HEK293 (cell line): ENCODE data around the gene NUP43.

ENCODE experiments used
- BCL11A ChIP-seq: fragments of 450-650 bp; formaldehyde crosslinking; IDR thresholded peaks from 2 replicates; pipeline ENCODE4 v1.5.1; 2016; ENCODE audit warnings: low read depth, missing biosample characterization, missing genetic modification characterization
- EGR2 ChIP-seq: fragments of 450-650 bp; formaldehyde crosslinking; IDR thresholded peaks from 2 replicates; pipeline ENCODE4 v1.5.1; 2016; ENCODE audit warnings: low read depth, missing biosample characterization, missing genetic modification characterization
- IKZF3 ChIP-seq: fragments of 450-650 bp; IDR thresholded peaks from 2 replicates; pipeline ENCODE4 v1.5.0; 2018; ENCODE audit warnings: missing biosample characterization, mild to moderate bottlenecking, missing genetic modification characterization, moderate library complexity
- KLF16 ChIP-seq: fragments of 450-650 bp; formaldehyde crosslinking; IDR thresholded peaks from 2 replicates; pipeline ENCODE4 v1.5.1; 2017; ENCODE audit warnings: missing biosample characterization, missing genetic modification characterization
- MZF1 ChIP-seq: fragments of 450-650 bp; formaldehyde crosslinking; IDR thresholded peaks from 2 replicates; pipeline ENCODE4 v1.5.1; 2017; ENCODE audit warnings: missing biosample characterization, missing genetic modification characterization, borderline replicate concordance
- SALL2 ChIP-seq: fragments of 450-650 bp; formaldehyde crosslinking; IDR thresholded peaks from 2 replicates; pipeline ENCODE4 v1.5.0; 2017; ENCODE audit warnings: missing biosample characterization, mild to moderate bottlenecking, missing genetic modification characterization, borderline replicate concordance
- SCRT1 ChIP-seq: fragments of 450-650 bp; formaldehyde crosslinking; IDR thresholded peaks from 2 replicates; pipeline ENCODE4 v1.5.1; 2016; ENCODE audit warnings: missing biosample characterization, missing genetic modification characterization, borderline replicate concordance
- ZFP41 ChIP-seq: fragments of 450-650 bp; formaldehyde crosslinking; IDR thresholded peaks from 2 replicates; pipeline ENCODE4 v1.5.1; 2016; ENCODE audit warnings: missing biosample characterization, missing genetic modification characterization, borderline replicate concordance
- ZIC2 ChIP-seq: fragments of 450-650 bp; formaldehyde crosslinking; IDR thresholded peaks from 2 replicates; pipeline ENCODE4 v1.5.1; 2016; ENCODE audit warnings: missing biosample characterization, missing genetic modification characterization
- ZNF121 ChIP-seq: fragments of 450-650 bp; formaldehyde crosslinking; IDR thresholded peaks from 2 replicates; pipeline ENCODE4 v1.5.1; 2016; ENCODE audit warnings: missing biosample characterization, missing genetic modification characterization
- ZNF157 ChIP-seq: fragments of 450-650 bp; formaldehyde crosslinking; IDR thresholded peaks from 2 replicates; pipeline ENCODE4 v1.5.1; 2016; ENCODE audit warnings: missing biosample characterization, missing genetic modification characterization
- ZNF223 ChIP-seq: fragments of 450-650 bp; formaldehyde crosslinking; IDR thresholded peaks from 2 replicates; pipeline ENCODE4 v1.5.1; 2016; ENCODE audit warnings: missing biosample characterization, missing genetic modification characterization
- ZNF24 ChIP-seq: fragments of 450-650 bp; formaldehyde crosslinking; IDR thresholded peaks from 2 replicates; pipeline ENCODE4 v1.5.1; 2016; ENCODE audit warnings: missing biosample characterization, missing genetic modification characterization
- ZNF324 ChIP-seq: fragments of 450-650 bp; formaldehyde crosslinking; IDR thresholded peaks from 2 replicates; pipeline ENCODE4 v1.5.1; 2016; ENCODE audit warnings: missing biosample characterization, missing genetic modification characterization
- ZNF350 ChIP-seq: fragments of 450-650 bp; formaldehyde crosslinking; IDR thresholded peaks from 2 replicates; pipeline ENCODE4 v1.5.0; 2017; ENCODE audit warnings: missing biosample characterization, mild to moderate bottlenecking, missing genetic modification characterization
- ZNF391 ChIP-seq: fragments of 450-650 bp; formaldehyde crosslinking; IDR thresholded peaks from 2 replicates; pipeline ENCODE4 v1.5.1; 2016; ENCODE audit warnings: low read depth, missing biosample characterization, missing genetic modification characterization, borderline replicate concordance
- ZNF621 ChIP-seq: fragments of 450-650 bp; formaldehyde crosslinking; IDR thresholded peaks from 2 replicates; pipeline ENCODE4 v1.5.1; 2017; ENCODE audit warnings: missing biosample characterization, missing genetic modification characterization
- ZNF658 ChIP-seq: fragments of 450-650 bp; formaldehyde crosslinking; IDR thresholded peaks from 2 replicates; pipeline ENCODE4; 2016; ENCODE audit warnings: missing biosample characterization, missing genetic modification characterization
- ZNF670 ChIP-seq: fragments of 450-650 bp; formaldehyde crosslinking; IDR thresholded peaks from 2 replicates; pipeline ENCODE4 v1.5.1; 2016; ENCODE audit warnings: missing biosample characterization, missing genetic modification characterization, low read depth
- ZNF792 ChIP-seq: fragments of 450-650 bp; formaldehyde crosslinking; IDR thresholded peaks from 2 replicates; pipeline ENCODE4 v1.5.1; 2016; ENCODE audit warnings: missing biosample characterization, missing genetic modification characterization
- TF ChIP-seq, protein P1 (sequence below): fragments of 450-650 bp; formaldehyde crosslinking; IDR thresholded peaks from 2 replicates; pipeline ENCODE4 v1.5.1; 2016; ENCODE audit warnings: missing biosample characterization, missing genetic modification characterization, borderline replicate concordance
- TF ChIP-seq, protein P2 (sequence below): fragments of 450-650 bp; formaldehyde crosslinking; IDR thresholded peaks from 2 replicates; pipeline ENCODE4 v1.5.1; 2016; ENCODE audit warnings: missing biosample characterization, missing genetic modification characterization
- TF ChIP-seq, protein P3 (sequence below): fragments of 450-650 bp; formaldehyde crosslinking; IDR thresholded peaks from 2 replicates; pipeline ENCODE4 v1.5.1; 2017; ENCODE audit warnings: missing biosample characterization, missing genetic modification characterization
- TF ChIP-seq, protein P4 (sequence below): fragments of 450-650 bp; formaldehyde crosslinking; IDR thresholded peaks from 2 replicates; pipeline ENCODE4 v1.5.1; 2016; ENCODE audit warnings: missing biosample characterization, missing genetic modification characterization, low read depth
- TF ChIP-seq, protein P5 (sequence below): fragments of 450-650 bp; formaldehyde crosslinking; IDR thresholded peaks from 2 replicates; pipeline ENCODE4 v1.5.1; 2016; ENCODE audit warnings: missing biosample characterization, missing genetic modification characterization, borderline replicate concordance
- TF ChIP-seq, protein P6 (sequence below): fragments of 450-650 bp; formaldehyde crosslinking; IDR thresholded peaks from 2 replicates; pipeline ENCODE4 v1.5.1; 2016; ENCODE audit warnings: missing biosample characterization, missing genetic modification characterization

Gene NUP43

DNA sequence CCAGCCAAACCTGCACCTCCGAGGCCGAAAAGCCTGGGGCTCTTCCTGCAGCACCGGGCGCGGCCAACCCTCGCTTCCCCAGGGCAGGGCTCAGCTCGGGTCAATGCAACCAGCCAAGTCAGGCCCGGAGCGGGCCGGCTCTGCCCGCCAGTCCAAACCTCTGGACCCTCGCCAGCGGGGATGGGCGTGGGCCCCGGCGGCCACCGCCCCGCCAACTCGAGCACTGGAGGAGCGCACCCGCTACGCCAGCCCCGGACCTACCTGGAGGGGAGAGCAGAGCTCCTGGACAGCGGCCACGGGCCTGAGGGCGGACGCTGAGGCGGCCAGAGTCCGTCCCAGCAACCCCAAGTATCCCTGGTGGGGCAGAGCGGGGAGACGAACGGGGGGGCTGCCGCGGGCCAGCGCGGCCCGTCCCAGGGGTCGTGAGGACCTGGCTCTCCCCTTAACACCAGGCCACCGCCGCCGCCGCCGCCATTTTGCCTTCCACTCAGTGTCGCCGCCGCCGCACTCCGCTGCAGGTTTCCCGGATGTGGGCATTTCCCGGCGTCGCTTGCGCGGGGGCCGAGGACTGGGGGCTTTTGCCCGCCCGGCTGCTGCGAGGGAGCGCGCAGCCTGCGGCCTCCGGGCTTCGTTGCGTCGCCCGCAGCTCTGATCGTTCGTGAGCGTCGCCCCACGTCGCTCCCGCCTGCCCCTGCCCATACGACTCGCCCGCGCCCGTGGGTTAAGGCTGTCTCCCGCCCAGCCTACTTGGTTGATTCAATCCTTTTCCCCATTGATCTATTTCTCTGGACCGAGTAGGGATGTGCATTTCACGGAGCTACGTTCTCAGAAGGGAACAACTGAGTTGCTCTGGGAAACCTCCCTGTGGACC lies 28.5 kb downstream of the NUP43 start, which contains the start of gene LATS1 (continued):
- TF ChIP-seq, protein P1, sequence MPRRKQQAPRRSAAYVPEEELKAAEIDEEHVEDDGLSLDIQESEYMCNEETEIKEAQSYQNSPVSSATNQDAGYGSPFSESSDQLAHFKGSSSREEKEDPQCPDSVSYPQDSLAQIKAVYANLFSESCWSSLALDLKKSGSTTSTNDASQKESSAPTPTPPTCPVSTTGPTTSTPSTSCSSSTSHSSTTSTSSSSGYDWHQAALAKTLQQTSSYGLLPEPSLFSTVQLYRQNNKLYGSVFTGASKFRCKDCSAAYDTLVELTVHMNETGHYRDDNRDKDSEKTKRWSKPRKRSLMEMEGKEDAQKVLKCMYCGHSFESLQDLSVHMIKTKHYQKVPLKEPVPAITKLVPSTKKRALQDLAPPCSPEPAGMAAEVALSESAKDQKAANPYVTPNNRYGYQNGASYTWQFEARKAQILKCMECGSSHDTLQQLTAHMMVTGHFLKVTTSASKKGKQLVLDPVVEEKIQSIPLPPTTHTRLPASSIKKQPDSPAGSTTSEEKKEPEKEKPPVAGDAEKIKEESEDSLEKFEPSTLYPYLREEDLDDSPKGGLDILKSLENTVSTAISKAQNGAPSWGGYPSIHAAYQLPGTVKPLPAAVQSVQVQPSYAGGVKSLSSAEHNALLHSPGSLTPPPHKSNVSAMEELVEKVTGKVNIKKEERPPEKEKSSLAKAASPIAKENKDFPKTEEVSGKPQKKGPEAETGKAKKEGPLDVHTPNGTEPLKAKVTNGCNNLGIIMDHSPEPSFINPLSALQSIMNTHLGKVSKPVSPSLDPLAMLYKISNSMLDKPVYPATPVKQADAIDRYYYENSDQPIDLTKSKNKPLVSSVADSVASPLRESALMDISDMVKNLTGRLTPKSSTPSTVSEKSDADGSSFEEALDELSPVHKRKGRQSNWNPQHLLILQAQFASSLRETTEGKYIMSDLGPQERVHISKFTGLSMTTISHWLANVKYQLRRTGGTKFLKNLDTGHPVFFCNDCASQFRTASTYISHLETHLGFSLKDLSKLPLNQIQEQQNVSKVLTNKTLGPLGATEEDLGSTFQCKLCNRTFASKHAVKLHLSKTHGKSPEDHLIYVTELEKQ (tag by site-specific recombination), result no peak; the same call in 1 of the 2 replicates
- TF ChIP-seq MZF1 (tag by site-specific recombination) (no peak), ZNF670 (tag by site-specific recombination) (no peak), ZNF24 (tag by site-specific recombination) (no peak; the same call in none of the 2 replicates), ZNF658 (no peak), ZFP41 (tag by site-specific recombination) (no peak), ZNF324 (tag by site-specific recombination) (peak; percentile 84), EGR2 (peak; percentile 48; the same call in 1 of the 2 replicates), KLF16 (tag by site-specific recombination) (peak; percentile 90), ZIC2 (no peak), SCRT1 (no peak), ZNF391 (tag by site-specific recombination) (peak; percentile 59; the same call in 1 of the 2 replicates), SALL2 (no peak), ZNF792 (no peak), ZNF121 (peak; percentile 74; the same call in 1 of the 2 replicates), ZNF157 (tag by site-specific recombination) (no peak; the same call in 1 of the 2 replicates), ZNF350 (tag by site-specific recombination) (no peak), IKZF3 (tag by site-specific recombination) (no peak), BCL11A (tag by site-specific recombination) (no peak; the same call in 1 of the 2 replicates), ZNF223 (tag by site-specific recombination) (no peak), ZNF621 (tag by site-specific recombination) (no peak)
- TF ChIP-seq, protein P2, sequence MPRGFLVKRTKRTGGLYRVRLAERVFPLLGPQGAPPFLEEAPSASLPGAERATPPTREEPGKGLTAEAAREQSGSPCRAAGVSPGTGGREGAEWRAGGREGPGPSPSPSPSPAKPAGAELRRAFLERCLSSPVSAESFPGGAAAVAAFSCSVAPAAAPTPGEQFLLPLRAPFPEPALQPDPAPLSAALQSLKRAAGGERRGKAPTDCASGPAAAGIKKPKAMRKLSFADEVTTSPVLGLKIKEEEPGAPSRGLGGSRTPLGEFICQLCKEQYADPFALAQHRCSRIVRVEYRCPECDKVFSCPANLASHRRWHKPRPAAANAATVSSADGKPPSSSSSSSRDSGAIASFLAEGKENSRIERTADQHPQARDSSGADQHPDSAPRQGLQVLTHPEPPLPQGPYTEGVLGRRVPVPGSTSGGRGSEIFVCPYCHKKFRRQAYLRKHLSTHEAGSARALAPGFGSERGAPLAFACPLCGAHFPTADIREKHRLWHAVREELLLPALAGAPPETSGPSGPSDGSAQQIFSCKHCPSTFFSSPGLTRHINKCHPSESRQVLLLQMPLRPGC (tag by site-specific recombination), result 0 out of 2 replicates have a peak, but pooled peaks have one; percentile 43
- TF ChIP-seq, protein P3, sequence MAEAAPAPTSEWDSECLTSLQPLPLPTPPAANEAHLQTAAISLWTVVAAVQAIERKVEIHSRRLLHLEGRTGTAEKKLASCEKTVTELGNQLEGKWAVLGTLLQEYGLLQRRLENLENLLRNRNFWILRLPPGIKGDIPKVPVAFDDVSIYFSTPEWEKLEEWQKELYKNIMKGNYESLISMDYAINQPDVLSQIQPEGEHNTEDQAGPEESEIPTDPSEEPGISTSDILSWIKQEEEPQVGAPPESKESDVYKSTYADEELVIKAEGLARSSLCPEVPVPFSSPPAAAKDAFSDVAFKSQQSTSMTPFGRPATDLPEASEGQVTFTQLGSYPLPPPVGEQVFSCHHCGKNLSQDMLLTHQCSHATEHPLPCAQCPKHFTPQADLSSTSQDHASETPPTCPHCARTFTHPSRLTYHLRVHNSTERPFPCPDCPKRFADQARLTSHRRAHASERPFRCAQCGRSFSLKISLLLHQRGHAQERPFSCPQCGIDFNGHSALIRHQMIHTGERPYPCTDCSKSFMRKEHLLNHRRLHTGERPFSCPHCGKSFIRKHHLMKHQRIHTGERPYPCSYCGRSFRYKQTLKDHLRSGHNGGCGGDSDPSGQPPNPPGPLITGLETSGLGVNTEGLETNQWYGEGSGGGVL (tag by site-specific recombination), result peak; percentile 21; the same call in 1 of the 2 replicates
- TF ChIP-seq, protein P4, sequence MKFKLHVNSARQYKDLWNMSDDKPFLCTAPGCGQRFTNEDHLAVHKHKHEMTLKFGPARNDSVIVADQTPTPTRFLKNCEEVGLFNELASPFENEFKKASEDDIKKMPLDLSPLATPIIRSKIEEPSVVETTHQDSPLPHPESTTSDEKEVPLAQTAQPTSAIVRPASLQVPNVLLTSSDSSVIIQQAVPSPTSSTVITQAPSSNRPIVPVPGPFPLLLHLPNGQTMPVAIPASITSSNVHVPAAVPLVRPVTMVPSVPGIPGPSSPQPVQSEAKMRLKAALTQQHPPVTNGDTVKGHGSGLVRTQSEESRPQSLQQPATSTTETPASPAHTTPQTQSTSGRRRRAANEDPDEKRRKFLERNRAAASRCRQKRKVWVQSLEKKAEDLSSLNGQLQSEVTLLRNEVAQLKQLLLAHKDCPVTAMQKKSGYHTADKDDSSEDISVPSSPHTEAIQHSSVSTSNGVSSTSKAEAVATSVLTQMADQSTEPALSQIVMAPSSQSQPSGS (tag by site-specific recombination), result no peak
- TF ChIP-seq, protein P5, sequence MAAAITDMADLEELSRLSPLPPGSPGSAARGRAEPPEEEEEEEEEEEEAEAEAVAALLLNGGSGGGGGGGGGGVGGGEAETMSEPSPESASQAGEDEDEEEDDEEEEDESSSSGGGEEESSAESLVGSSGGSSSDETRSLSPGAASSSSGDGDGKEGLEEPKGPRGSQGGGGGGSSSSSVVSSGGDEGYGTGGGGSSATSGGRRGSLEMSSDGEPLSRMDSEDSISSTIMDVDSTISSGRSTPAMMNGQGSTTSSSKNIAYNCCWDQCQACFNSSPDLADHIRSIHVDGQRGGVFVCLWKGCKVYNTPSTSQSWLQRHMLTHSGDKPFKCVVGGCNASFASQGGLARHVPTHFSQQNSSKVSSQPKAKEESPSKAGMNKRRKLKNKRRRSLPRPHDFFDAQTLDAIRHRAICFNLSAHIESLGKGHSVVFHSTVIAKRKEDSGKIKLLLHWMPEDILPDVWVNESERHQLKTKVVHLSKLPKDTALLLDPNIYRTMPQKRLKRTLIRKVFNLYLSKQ (tag by site-specific recombination), result no peak
- TF ChIP-seq, protein P6, sequence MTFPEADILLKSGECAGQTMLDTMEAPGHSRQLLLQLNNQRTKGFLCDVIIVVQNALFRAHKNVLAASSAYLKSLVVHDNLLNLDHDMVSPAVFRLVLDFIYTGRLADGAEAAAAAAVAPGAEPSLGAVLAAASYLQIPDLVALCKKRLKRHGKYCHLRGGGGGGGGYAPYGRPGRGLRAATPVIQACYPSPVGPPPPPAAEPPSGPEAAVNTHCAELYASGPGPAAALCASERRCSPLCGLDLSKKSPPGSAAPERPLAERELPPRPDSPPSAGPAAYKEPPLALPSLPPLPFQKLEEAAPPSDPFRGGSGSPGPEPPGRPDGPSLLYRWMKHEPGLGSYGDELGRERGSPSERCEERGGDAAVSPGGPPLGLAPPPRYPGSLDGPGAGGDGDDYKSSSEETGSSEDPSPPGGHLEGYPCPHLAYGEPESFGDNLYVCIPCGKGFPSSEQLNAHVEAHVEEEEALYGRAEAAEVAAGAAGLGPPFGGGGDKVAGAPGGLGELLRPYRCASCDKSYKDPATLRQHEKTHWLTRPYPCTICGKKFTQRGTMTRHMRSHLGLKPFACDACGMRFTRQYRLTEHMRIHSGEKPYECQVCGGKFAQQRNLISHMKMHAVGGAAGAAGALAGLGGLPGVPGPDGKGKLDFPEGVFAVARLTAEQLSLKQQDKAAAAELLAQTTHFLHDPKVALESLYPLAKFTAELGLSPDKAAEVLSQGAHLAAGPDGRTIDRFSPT (tag by site-specific recombination), result peak; percentile 86
